Raji (cell line): Measurements from ENCODE around the gene KDM2A.

Experiments used
- POLR2A ChIP-seq: IDR thresholded peaks from 2 replicates; pipeline ENCODE4 v1.6.1; 2011; ENCODE audit warnings: low read depth, low read length, control low read depth; ENCODE audit not compliant: insufficient read depth

KDM2A gene

DNA sequence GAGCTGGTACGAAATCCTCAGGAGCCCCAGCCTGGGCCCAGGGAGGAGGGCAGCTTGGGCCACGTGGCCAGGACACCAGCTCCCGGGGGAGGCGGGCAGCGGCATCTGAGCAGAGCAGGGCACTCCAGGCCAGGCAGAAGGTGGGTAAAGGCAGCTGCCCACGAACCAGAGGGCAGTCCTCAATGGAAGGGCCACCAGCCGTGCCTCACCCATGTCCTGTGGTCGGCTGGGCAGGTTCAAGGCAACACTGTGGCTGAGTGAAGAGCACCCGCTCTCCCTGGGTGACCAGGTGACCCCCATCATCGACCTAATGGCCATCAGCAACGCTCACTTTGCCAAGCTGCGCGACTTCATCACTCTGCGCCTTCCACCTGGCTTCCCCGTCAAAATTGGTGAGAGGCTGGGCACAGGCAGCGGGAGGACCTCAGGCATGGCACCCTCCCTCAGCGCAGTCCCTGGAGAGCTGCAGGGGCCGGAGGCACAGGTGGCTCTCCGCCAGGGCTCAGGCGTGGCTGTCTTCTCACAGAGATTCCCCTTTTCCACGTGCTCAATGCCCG, 181.8 kb downstream of the KDM2A start:
- no peak for TF ChIP-seq POLR2A

DNA sequence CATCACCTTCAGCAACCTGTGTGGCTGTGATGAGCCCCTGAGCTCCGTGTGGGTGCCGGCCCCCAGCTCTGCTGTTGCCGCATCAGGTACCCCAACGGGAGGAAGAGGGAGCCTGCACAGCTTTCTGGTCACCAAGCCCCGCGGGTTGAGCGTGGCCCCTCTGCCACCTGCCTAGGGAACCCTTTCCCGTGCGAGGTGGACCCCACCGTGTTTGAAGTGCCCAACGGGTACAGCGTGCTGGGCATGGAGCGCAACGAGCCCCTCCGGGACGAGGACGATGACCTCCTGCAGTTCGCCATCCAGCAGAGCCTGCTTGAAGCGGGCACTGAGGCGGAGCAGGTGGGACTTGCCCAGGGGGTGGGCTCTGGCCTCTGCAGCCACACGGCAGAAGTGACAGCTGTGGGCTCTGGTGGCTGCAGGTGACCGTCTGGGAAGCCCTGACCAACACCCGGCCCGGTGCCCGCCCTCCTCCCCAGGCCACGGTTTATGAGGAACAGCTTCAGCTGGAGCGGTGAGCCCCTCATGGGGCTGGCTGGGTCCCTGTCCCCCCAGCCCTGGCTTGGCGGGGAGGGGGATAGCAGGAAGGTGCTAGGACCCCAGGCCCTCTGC, 182.4 kb downstream of the KDM2A start:
- no peak for TF ChIP-seq POLR2A

DNA sequence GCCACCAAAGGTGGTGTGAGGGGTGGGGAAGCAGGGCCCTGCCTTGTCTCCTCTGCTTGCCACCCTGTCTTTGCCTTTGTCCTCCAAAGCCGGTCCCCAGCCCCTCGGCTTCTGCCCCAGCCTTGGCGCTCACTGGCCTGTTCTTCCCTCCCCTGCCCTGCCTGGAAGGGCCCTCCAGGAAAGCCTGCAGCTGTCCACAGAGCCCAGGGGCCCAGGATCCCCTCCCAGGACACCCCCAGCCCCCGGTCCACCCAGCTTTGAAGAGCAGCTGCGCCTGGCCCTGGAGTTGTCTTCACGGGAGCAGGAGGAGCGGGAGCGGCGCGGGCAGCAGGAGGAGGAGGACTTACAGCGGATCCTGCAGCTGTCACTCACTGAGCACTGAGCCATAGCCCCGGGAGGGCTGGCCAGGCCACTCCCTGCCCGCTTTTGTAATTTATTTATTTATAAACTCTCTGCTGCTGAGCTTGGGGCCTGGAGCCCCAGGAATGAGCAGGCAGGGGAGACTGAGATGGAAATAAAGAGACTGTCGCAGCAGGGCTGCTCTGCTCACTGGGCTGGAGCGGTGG, 183.0 kb downstream of the KDM2A start:
- no peak for TF ChIP-seq POLR2A

DNA sequence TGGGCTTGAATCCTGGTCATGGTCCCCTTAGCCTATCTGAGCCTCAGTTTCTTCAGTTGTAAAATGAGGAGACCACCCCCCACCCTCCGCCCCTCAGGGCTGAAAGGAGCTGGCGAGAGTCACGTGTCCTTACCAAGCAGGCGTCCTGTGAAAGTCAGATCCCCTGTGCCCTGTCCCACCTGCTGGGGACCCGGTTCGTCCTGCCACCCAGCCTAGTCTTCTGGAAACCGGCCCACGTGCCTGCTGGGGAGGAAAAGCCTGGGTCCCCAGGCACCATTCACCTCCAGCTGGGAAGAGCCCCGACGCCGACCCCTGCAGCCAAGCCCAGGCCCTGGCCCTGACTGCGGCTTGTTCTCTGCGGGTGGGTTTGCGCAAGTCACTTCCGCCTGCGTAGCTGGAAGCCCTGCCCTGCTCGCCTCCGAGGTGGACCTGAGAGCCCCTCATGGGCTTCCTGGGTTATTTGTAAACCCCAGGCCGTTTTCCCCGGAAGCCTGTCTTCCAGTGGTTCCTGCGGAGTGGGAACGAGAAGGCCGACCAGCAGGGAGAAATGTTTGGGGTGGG, 183.6 kb downstream of the KDM2A start:
- TF ChIP-seq POLR2A: no peak

DNA sequence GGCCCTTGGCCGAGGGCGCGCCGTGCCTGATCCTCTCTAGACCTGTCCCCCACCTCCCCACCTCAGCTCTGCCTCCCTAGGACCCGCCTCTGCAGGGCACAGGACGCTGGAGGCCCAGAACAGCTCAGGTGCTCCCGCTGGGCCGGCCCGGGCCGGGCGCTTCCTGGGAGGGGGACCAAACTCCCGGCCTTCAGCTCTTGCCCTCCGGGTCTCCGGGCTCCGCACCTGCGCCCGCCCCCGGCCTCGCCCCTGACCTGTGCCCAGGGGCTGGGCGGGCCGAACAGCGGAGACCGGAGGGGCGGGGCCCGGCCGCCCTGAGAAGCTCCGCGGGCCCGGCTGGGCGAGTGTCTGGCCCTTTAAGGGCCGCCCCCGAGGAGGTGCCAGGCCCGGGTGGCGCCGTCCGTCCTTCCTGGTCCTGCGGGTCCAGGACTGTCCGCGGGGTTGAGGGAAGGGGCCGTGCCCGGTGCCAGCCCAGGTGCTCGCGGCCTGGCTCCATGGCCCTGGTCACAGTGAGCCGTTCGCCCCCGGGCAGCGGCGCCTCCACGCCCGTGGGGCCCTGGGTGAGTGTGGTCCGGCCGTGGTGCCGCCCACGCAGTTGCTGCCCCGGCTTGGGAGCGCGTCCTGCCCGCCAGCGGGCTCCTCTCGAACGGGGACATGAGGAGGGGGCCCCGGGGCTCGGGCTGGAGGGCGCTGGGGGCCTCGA, 184.2 kb downstream of the KDM2A start, which contains the start of gene SSH3:
Gene SSH3 (plus strand): TSS at position 399 of the 703 bp plus-strand sequence. CDS start 96 bp downstream, at position 495.
- TF ChIP-seq POLR2A: no peak

DNA sequence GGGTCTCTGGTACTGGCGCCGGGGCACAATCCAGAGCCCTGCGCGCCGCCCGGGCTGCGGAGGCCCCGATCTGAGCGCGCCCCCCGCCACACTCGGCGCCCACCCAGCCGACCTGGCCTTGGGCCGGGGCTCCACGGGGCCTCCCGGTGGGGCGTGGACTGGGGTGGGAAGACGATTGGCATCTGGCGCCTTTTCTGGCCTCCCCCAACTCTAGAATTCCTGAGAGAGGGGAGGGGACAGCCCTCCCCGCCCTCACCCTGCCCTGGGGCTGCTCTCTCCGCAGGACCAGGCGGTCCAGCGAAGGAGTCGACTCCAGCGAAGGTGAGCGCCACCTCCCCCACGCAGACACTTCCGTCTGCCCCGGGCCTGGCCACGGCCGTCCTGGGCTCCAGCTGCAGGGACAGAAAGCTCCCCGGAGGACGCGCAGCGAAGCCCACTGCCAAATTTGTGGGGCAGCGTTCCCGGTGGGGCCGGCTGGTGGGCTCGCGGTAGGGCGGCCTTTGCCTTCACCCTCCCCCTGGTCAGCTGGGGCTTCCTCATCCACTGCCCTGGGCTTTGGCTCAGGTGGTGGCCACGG, 184.9 kb downstream of the KDM2A start:
- TF ChIP-seq POLR2A: no peak

DNA sequence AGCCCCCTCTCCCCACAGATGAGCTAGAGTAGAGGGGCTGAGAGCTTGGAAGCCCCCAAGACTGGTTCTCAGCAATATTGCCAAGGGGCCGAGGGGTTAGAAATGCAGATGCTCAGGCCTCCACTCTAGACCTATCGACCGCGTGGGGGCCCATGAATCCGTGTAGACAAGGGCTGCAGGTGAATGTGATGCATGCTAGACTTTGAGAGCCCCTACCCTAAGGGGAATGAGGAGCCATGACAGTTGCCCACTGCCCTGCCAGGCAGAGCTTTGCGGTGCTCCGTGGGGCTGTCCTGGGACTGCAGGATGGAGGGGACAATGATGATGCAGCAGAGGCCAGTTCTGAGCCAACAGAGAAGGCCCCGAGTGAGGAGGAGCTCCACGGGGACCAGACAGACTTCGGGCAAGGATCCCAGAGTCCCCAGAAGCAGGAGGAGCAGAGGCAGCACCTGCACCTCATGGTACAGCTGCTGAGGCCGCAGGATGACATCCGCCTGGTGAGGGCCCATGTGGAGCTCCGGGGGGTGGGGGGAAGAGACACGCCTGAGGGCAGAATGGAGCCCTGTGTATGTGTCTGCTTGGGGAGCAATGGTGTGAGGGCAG, 185.5 kb downstream of the KDM2A start:
- TF ChIP-seq POLR2A: no peak

DNA sequence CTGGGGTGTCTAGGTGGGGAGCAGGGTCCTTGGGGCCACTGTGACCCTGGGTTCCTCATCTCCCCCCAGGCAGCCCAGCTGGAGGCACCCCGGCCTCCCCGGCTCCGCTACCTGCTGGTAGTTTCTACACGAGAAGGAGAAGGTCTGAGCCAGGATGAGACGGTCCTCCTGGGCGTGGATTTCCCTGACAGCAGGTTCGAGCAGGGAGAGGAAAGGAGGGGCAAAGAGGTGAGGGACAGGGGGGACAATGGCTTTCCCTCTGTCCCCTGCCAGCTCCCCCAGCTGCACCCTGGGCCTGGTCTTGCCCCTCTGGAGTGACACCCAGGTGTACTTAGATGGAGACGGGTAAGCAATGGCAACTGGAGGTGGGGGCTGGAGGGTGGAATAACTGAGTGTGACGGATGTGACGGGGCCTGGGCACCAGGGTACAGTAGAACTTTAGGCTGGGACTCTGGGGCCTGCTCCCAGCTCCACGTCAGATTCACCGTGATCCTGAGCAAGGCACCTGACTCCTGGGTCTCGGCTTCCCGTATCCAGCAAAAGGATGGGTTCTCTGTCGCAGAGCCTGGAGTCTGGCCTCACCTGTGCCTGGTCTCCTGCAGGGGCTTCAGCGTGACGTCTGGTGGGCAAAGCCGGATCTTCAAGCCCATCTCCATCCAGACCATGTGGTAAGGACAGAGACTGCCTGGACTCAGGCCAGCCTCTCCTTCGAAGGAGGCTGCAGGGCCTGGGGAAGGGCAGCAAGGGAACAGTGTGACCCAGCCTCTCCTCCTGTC, 187.9 kb downstream of the KDM2A start:
- TF ChIP-seq POLR2A: no peak

DNA sequence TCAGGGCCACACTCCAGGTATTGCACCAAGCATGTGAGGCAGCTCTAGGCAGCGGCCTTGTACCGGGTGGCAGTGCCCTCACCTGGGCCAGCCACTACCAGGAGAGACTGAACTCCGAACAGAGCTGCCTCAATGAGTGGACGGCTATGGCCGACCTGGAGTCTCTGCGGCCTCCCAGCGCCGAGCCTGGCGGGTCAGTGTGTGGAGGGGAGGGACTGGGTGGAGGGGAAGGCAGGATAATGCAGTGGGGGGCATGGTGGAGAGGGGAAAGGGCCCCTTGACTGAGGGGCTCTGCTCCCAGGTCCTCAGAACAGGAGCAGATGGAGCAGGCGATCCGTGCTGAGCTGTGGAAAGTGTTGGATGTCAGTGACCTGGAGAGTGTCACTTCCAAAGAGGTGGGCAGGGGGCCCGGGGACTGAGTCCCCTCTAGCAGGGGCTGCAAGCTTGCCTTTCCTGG, 188.5 kb downstream of the KDM2A start:
- TF ChIP-seq POLR2A: no peak
